Head of caudate nucleus (tissue), 42 donors: ENCODE data around the gene ZSCAN21.
"Not testable (repeated sequence)": the region's sequence is repeated elsewhere in the genome, so short reads cannot be mapped to it uniquely, and the experiment has no call there.

Source experiments
- DNase-seq, 42 donors: peaks; one replicate each; pipeline versions ENCODE4 v3.0.0 to v3.0.0-alpha.2; 2020 to 2021; ENCODE audit warnings: mixed read lengths in 7 of 42
- intact Hi-C: fragments of 100-400 bp; cut with DNase I; formaldehyde crosslinking; loops from one replicate; pipeline ENCODE4 v1.15.0; 2022

The ZSCAN21 gene

DNA sequence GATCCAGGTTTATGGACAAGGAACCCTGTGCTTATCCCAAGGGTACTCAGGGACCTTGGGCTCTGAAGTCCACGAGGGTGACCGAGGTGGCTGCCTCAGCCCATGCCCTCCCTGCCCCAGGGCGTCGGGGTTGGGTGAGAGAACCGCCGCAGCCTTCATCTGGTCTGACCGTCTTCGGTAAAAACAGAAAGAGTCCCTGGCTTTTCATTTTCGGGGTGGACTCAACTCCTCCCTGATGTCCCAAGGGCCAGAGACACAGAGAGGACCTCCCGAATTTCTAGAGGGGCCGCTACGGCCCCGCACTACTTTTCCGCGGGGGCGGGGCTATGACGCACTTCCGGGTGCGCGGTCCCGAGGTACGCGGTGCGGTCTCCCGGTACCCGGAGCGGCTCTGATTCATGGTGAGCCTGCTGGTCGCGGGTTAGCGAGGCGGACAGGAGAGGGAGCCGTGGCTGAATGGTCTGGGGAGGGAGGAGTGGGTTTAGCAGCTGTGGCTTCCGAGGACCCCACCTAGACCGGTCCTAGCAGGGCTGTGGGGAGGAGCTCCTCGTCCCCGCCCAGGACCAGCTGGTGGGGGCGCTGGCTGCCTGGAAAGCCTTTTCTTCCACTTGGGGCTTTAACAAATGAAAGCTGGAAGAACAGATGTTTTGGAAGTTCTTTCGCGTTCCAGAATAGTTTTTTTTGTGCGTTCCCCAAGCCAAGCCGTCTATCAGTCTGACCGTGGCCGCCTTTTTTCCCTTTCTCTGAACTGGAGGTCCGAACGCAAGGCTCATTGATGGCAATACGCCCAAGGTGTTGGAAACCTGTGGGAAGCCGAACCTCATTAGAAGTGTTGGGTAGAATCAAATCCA, at the start of gene ZSCAN21:
Gene ZSCAN21, plus strand, starts transcription at position 334 of the 851 bp plus-strand sequence. CDS start 7,233 bp downstream, outside the sequence.
- peak; percentile 69 to 94 (median 89) for DNase-seq
- intact Hi-C loops: loop anchor here (5.0 to 10.0 kb wide), 2 partner anchors 57 to 135 kb away; partner anchors contain the start of gene TRIM4

- intact Hi-C loops: no loop called here
- DNase-seq: peak in 3 of 42 donors; percentile 1 to 12 (median 11)
Measured at GRCh38 chr7:100000239-100000638, 49.3 kb upstream of the ZSCAN21 start.

GRCh38 chr7:100003711-100004661, 45.6 kb upstream of the ZSCAN21 start:
- intact Hi-C loops: no loop called here
- DNase-seq: peak; percentile 37 to 88 (median 64)

GRCh38 chr7:100007887-100008286, 41.7 kb upstream of the ZSCAN21 start:
- intact Hi-C loops: no loop called here
- no peak for DNase-seq

GRCh38 chr7:100008525-100008924, 41.0 kb upstream of the ZSCAN21 start:
- DNase-seq: no peak
- intact Hi-C loops: no loop called here

- DNase-seq, intact Hi-C loops: not testable (repeated sequence)
Measured at GRCh38 chr7:100009952-100010351, 39.6 kb upstream of the ZSCAN21 start.

- intact Hi-C loops: no loop called here
Measured at GRCh38 chr7:100010901-100011300, 38.7 kb upstream of the ZSCAN21 start.

GRCh38 chr7:100011516-100011915, 38.1 kb upstream of the ZSCAN21 start:
- intact Hi-C loops: no loop called here
- DNase-seq: no peak

More at GRCh38 chr7:100010901-100011300, 38.7 kb upstream of the ZSCAN21 start:
- DNase-seq: no peak

- DNase-seq: not testable (repeated sequence)
Measured at GRCh38 chr7:100012385-100013327, 36.9 kb upstream of the ZSCAN21 start.

GRCh38 chr7:100013328-100013676, 36.3 kb upstream of the ZSCAN21 start:
- no peak for DNase-seq
- intact Hi-C loops: no loop called here

More at GRCh38 chr7:100012385-100013327, 36.9 kb upstream of the ZSCAN21 start:
- intact Hi-C loops: not testable (repeated sequence)

DNA sequence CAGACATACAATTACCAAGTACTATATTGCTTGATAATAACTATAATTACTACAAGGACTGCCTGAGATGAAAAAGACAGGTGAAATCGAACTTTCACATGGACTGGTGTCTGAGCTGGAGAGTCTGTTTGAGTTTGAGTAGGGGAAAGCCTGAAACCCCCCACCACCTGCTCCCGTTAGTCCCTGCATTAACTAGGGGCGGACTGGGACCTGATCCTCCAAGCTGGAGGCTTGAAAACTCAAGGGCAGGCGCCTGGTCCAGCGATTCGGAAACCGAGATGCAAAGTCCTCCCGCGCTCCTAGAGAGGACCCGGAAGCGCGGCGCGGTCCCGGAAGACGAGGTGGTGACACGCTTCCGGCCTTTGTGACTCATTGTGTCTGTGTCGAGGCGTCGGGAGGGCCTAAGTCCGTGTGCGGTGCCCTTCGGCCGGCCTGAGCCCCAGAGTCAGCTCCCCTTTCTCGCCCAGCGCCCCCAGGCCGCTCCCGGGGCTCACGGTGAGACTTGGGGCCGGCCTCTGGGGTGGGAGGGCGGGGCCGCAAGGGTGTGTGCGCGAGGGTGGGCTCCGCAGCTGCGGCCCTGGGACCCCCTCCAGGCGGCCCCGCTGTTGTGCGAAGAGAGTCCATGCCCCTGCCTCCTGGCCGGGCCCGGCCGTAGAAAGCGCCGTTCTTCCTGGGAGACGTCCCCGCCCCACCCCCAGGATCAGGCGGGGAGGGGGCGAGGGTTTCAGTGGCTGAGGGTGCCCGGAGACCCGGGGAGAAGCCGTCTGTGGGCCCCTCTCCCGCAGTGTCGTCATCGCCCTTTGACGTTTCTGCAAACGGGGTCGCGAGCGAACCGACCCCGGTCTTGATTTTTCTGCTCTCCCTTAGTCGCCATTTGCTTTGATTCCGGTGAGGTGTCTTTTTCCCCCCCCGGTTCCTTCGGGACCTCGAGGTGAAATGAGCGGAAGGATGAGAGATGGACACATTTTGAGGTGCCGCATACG, 34.1 kb upstream of the ZSCAN21 start, which contains the start of gene ZKSCAN1:
Gene ZKSCAN1, plus strand, starts transcription at position 365 of the 983 bp plus-strand sequence. CDS start 7,911 bp downstream, outside the sequence.
- intact Hi-C loops: no loop called here
- DNase-seq: peak; percentile 78 to 96 (median 90)

- DNase-seq: peak in 39 of 42 donors; percentile 24 to 89 (median 65)
- intact Hi-C loops: no loop called here
Measured at GRCh38 chr7:100016215-100016901, 33.2 kb upstream of the ZSCAN21 start.

DNA sequence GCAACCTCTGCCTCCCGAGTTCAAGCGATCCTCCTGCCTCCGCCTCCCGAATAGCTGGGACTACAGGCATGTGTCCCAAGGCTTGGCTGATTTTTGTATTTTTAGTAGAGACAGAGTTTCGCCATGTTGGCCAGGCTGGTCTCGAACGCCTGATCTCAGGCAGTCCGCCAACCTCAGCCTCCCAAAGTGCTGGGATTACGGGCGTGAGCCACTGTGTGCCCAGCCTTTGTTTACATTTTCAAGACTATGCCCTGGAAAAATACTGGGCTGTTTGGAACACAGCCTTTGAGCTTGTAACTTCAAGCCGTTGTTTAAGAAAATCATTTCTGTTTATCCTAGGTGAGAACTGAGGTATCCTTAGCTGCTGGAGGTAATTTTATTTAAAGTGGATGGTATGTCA, 32.3 kb upstream of the ZSCAN21 start:
- DNase-seq: peak in 3 of 42 donors; percentile 15 to 35 (median 21)
- intact Hi-C loops: no loop called here

DNA sequence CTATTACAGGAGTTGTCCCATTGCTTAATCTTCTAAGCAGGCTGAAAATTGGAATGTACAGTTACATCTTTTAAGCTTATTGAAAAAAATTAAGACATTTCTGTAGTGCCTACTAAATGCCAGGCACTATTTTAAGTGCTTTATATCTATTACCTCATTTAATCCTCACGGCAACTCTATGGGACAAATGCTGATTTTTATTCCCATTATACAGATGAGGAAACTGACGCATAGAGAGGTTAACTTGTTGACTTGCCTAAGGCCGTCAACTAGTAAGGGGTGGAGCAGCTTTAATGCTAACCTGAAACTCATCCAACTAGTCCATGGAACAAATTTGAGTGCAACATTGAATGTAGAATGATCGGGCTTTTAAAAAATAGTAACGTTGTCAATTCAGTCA, 31.7 kb upstream of the ZSCAN21 start:
- intact Hi-C loops: no loop called here
- no peak for DNase-seq

GRCh38 chr7:100019908-100020307, 29.7 kb upstream of the ZSCAN21 start:
- intact Hi-C loops: no loop called here
- DNase-seq: peak in 1 of 42 donors; percentile 45

GRCh38 chr7:100021297-100021696, 28.3 kb upstream of the ZSCAN21 start:
- peak in 1 of 42 donors; percentile 10 for DNase-seq
- intact Hi-C loops: no loop called here
